A549 (cell line): ENCODE measurements around the gene PYY.

ENCODE experiments used
- RFX5 ChIP-seq: fragments of 450-650 bp; IDR thresholded peaks from 2 replicates; pipeline ENCODE4 v1.7.1; 2014; ENCODE audit warnings: antibody characterized with exemption, mild to moderate bottlenecking, moderate library complexity
- TF ChIP-seq, protein P1 (sequence below): fragments of >200 bp; sonication (Bioruptor Twin); formaldehyde crosslinking; IDR thresholded peaks from 3 replicates; pipeline ENCODE4 v1.5.1; 2016

DNA sequence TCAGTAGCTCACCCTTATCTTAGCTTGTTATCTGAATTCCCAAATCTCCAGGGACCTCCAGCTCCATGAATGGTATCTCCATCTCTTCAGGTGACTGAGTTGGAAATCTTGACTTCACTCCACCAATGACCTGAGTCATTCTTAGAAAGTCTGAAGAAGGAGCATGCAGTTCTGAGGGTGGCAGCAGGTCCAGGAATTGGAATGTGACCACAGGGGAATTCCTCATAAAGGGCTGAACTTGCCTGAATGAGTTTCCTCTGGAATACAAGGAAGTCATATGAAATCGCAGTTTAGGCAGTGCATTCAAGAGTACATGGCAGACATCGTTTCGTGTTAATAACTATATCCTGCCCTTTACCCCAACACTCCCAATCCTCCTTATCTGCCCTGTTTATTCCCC, 12.5 kb upstream of the PYY start:
- TF ChIP-seq, protein P1, sequence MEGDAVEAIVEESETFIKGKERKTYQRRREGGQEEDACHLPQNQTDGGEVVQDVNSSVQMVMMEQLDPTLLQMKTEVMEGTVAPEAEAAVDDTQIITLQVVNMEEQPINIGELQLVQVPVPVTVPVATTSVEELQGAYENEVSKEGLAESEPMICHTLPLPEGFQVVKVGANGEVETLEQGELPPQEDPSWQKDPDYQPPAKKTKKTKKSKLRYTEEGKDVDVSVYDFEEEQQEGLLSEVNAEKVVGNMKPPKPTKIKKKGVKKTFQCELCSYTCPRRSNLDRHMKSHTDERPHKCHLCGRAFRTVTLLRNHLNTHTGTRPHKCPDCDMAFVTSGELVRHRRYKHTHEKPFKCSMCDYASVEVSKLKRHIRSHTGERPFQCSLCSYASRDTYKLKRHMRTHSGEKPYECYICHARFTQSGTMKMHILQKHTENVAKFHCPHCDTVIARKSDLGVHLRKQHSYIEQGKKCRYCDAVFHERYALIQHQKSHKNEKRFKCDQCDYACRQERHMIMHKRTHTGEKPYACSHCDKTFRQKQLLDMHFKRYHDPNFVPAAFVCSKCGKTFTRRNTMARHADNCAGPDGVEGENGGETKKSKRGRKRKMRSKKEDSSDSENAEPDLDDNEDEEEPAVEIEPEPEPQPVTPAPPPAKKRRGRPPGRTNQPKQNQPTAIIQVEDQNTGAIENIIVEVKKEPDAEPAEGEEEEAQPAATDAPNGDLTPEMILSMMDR = no peak
- no peak for TF ChIP-seq RFX5
